Thyroid gland (tissue), 4 donors: ENCODE results near the gene SLX9. TPM values are rescaled to one million over a fixed set of nuclear protein-coding genes. Genes with fewer than 3 reads are reported as not detected.

Source experiments
- DNase-seq, 2 donors: peaks; one replicate each; pipeline ENCODE4 v3.0.0-alpha.2; 2019
- H3K27ac ChIP-seq, 3 donors: fragments of 200-600 bp; sonication (generic); 1 replicate in 2 of 3; 2 replicates in 1 of 3; pipeline ENCODE4 v1.5.1; 2016 to 2019; ENCODE audit warnings: mild to moderate bottlenecking in 1 of 3, moderate library complexity in 1 of 3
- H3K27me3 ChIP-seq: fragments of 200-600 bp; sonication (generic); one replicate; pipeline ENCODE4 v1.5.1; 2019
- H3K36me3 ChIP-seq, 2 donors: fragments of 200-600 bp; sonication (generic); one replicate each; pipeline ENCODE4 v1.5.1; 2016 to 2019
- H3K4me1 ChIP-seq, 2 donors: fragments of 200-600 bp; sonication (generic); one replicate each; pipeline ENCODE4 v1.5.1; 2017 to 2019
- H3K4me3 ChIP-seq, 3 donors: fragments of 200-600 bp; sonication (generic); replicated peaks in 1 of 3; 1 replicate in 2 of 3; 2 replicates in 1 of 3; pipeline ENCODE4 v1.5.1; 2016; ENCODE audit warnings: mild to moderate bottlenecking in 1 of 3
- H3K9me3 ChIP-seq: fragments of 200-600 bp; sonication (generic); one replicate; pipeline ENCODE4 v1.5.1; 2017
- POLR2A ChIP-seq, 2 donors: fragments of 450-650 bp; IDR thresholded peaks; one replicate each; pipeline ENCODE4 v1.6.1; 2017; ENCODE audit warnings: antibody characterized with exemption in 2 of 2, mild to moderate bottlenecking in 2 of 2, moderate library complexity in 1 of 2
- WGBS, 2 donors: methylation state at CpG; one replicate each; pipeline ENCODE4 v1.1.5; 2017; 5-methylcytosine and 5-hydroxymethylcytosine counted together
- intact Hi-C: fragments of 100-400 bp; cut with DNase I; formaldehyde crosslinking; loops from one replicate; pipeline ENCODE4 v1.15.1; 2023
- total RNA-seq, 4 donors: library from RNA; depleted of rRNA; stranded (reverse); fragments of >200 nt; gene quantifications; one replicate each; pipeline ENCODE4 v1.2.3, GENCODE V29; 2016
- TF ChIP-seq, protein P1 (sequence below), 6 experiments: fragments of 200-600 bp in 3 of 6; fragments of 450-650 bp in 3 of 6; sonication (generic) in 3 of 6; IDR thresholded peaks; one replicate each; pipeline ENCODE4 v1.5.1; 2016 to 2019; ENCODE audit warnings: antibody characterized with exemption in 6 of 6, mild to moderate bottlenecking in 2 of 6, inconsistent platforms in 1 of 6, moderate library complexity in 1 of 6

The SLX9 gene
- total RNA-seq, 4 donors from 2014 or later: 4.8 to 19.1 (median 11.2) TPM

DNA sequence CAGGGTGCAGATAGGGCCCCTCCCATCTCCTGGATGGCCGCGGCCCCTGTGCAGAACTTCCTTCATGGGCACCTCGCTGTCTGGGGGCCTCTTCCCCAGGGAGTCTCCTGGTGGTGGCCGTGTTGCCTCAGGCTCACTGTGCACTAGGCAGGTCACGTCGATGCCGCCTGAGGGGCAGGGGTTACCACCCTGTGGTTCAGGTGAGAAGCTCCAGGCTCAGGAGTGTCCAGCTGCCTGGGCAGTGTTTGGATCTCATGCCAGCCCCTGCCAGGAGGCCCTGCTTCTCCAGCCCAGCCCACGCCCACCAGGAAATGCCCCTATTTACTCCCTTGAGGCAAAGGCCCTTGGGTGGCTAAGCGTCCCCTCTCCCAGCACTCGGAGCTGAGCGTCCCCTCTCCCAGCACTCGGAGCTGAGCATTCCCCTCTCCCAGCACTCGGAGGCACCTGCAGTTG, 21.2 kb upstream of the SLX9 start:
- Histone ChIP-seq H3K27ac (no peak overlapping the region), H3K27me3 (no peaks in the 10 kb centered on the region), H3K4me1 (no peaks in the 10 kb centered on the region), H3K4me3 (no peak overlapping the region), H3K9me3 (no peaks in the 10 kb centered on the region), H3K36me3 (no peaks in the 10 kb centered on the region)
- no peak for TF ChIP-seq POLR2A (IDR thresholded peaks at IDR 0.05)
- WGBS, 2 donors: 40 to 65% methylated on average over 1 to 9 of the region's 13 CpGs
- intact Hi-C loops: no loop called here
- no peak for DNase-seq

GRCh38 chr21:44919111-44919912, 20.5 kb upstream of the SLX9 start:
- intact Hi-C loops: no loop called here
- no peaks in the 10 kb centered on the region for H3K27me3 ChIP-seq
- WGBS, 2 donors: 25 to 80% methylated on average over 11 to 13 of the region's 26 CpGs
- no peaks in the 10 kb centered on the region for H3K9me3 ChIP-seq
- DNase-seq: no peak
- H3K4me1 ChIP-seq: no peaks in the 10 kb centered on the region
- TF ChIP-seq, protein P1, sequence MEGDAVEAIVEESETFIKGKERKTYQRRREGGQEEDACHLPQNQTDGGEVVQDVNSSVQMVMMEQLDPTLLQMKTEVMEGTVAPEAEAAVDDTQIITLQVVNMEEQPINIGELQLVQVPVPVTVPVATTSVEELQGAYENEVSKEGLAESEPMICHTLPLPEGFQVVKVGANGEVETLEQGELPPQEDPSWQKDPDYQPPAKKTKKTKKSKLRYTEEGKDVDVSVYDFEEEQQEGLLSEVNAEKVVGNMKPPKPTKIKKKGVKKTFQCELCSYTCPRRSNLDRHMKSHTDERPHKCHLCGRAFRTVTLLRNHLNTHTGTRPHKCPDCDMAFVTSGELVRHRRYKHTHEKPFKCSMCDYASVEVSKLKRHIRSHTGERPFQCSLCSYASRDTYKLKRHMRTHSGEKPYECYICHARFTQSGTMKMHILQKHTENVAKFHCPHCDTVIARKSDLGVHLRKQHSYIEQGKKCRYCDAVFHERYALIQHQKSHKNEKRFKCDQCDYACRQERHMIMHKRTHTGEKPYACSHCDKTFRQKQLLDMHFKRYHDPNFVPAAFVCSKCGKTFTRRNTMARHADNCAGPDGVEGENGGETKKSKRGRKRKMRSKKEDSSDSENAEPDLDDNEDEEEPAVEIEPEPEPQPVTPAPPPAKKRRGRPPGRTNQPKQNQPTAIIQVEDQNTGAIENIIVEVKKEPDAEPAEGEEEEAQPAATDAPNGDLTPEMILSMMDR (IDR thresholded peaks at IDR 0.05): no peak
- TF ChIP-seq POLR2A (IDR thresholded peaks at IDR 0.05): no peak
- no peaks in the 10 kb centered on the region for H3K36me3 ChIP-seq
- no peak overlapping the region for H3K27ac ChIP-seq
- no peak overlapping the region for H3K4me3 ChIP-seq

DNA sequence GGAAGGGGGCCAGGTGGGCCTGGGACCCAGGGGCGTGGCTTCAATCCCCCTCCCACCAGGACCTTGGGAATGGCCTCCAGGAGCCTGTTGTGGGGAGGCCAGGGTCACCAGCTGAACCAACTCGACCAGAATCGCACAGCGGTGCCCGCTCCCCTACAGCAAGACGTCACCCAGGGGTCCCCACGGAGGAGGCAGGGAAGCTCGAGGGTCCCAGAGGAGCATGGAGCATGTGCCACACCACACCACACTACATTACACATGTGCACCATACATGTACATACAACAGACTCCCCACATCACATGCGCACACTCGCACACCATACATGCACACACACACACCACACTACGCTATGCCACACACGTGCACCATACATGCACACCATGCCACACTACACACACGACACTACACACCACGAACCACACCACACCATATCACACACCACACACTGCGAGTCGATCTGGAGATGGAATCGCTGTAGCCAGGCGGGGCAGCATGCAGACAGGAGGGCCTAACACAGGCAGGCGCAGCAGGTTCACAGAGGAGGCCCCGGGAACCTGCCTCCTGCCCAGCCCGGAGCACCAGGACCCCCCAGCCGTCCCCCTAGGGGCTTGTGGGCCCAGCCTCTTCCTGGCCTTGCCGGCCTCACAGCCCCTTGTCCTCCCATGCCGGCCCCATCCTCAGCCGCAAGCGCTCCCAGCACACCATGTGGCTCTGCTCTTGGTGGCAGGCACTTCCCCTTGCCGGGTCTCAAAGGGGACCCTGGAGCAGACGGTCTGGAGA, 19.7 kb upstream of the SLX9 start:
- TF ChIP-seq, protein P1 (IDR thresholded peaks at IDR 0.05): no peak
- TF ChIP-seq POLR2A (IDR thresholded peaks at IDR 0.05): no peak
- DNase-seq: no peak
- Histone ChIP-seq H3K9me3 (no peaks in the 10 kb centered on the region), H3K4me1 (no peaks in the 10 kb centered on the region), H3K27me3 (no peaks in the 10 kb centered on the region), H3K4me3 (no peak overlapping the region), H3K36me3 (no peaks in the 10 kb centered on the region), H3K27ac (no peak overlapping the region)
- intact Hi-C loops: no loop called here
- WGBS, 2 donors: 77 to 82% methylated on average over 19 to 24 of the region's 28 CpGs

GRCh38 chr21:44920694-44921604, 18.9 kb upstream of the SLX9 start, which contains the start of gene ITGB2:
Gene ITGB2 (minus strand): TSS chr21:44920899. CDS start chr21:44910782, 10,117 bp downstream.
- WGBS, 2 donors: 65 to 84% methylated on average over 16 to 28 of the region's 29 CpGs
- intact Hi-C loops: no loop called here
- H3K27ac ChIP-seq: no peak within 1 kb of the TSS

More at GRCh38 chr21:44920694-44921604, 18.9 kb upstream of the SLX9 start, which contains the start of gene ITGB2:
- no peaks in the 10 kb centered on the region for H3K27me3 ChIP-seq
- TF ChIP-seq POLR2A (IDR thresholded peaks at IDR 0.05): no peak
- TF ChIP-seq, protein P1 (IDR thresholded peaks at IDR 0.05): no peak
- H3K9me3 ChIP-seq: no peaks in the 10 kb centered on the region
- H3K4me1 ChIP-seq: peaks cover 0 to 4% of the 10 kb centered on the region in 2 donors
- H3K36me3 ChIP-seq: no peaks in the 10 kb centered on the region
- H3K4me3 ChIP-seq: no peak within 1 kb of the TSS
- DNase-seq: peak in 1 of 2 donors; percentile 10
